GM18508 (cell line): ENCODE results near the gene CNPY4.

Experiments
- ATAC-seq: cut with Tn5 transposase; IDR thresholded peaks from one replicate; pipeline ENCODE4 v1.9.1; 2021; ENCODE audit warnings: moderate number of reproducible peaks; ENCODE audit not compliant: insufficient read depth, unreplicated experiment

CNPY4 gene, protein sequence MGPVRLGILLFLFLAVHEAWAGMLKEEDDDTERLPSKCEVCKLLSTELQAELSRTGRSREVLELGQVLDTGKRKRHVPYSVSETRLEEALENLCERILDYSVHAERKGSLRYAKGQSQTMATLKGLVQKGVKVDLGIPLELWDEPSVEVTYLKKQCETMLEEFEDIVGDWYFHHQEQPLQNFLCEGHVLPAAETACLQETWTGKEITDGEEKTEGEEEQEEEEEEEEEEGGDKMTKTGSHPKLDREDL

GRCh38 chr7:100119072-100119969 is at the start of gene CNPY4, which contains the start of gene TAF6:
Gene CNPY4 (plus strand): TSS chr7:100119634. CDS start chr7:100119745, 111 bp downstream.
Gene TAF6 (minus strand): TSS chr7:100119358. CDS start chr7:100114209, 5,149 bp downstream.
- ATAC-seq, result peak; percentile 46

GRCh38 chr7:100069991-100070390 is 49.4 kb upstream of the CNPY4 start:
- no peak for ATAC-seq

DNA sequence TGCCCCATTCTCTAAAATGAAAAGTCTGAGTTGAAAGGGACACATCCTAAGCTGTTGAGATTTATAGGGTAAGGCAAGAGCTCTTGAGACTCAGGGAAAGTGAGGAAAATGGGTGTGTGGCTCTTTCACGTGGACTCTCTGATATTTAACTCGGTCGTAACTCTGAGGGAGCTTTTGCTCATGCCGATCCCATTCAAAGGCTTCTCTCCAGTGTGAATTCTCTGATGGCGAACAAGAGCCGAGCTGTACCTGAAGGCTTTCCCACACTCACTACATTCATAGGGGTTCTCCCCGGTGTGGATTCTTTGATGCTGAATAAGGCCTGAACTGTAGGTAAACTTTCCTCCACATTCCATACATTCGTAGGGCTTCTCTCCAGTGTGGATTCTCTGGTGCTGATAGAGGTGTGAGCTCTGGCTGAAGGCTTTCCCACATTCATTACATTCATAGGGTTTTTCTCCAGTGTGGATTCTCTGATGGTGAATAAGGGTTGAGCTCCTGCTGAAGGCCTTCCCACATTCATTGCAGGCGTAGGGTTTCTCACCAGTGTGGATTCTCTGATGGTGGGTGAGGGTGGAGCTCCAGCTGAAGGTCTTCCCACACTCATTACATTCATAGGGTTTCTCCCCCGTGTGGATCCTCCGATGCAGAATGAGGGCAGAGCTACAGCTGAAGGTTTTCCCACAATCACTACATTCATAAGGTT is 48.3 kb upstream of the CNPY4 start:
- ATAC-seq, result no peak

GRCh38 chr7:100072462-100072861 is 47.0 kb upstream of the CNPY4 start:
- no peak for ATAC-seq

GRCh38 chr7:100074841-100075240 is 44.6 kb upstream of the CNPY4 start:
- no peak for ATAC-seq

- ATAC-seq, result no peak
These were observed 44.0 kb upstream of the CNPY4 start for GRCh38 chr7:100075418-100075817.

DNA sequence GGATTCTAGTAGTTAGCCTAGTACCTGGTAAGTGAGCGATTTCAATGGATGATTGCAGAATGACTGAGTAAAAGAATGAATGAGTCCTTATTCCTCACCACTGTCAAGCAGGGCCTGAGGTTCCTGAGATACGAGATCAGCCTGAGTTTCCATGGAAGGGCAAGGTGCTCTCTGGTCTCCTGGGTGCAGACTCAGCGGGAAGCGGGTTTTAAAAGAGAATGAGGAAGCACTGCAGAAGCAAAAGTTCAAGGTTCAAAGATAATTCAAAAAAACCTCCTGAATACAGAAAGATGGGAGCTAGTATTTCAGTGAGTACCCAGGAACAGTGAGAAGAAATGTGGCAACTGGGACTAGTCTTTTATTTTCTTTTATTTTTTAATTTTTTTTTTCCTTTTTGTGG is 42.2 kb upstream of the CNPY4 start:
- ATAC-seq, result no peak

DNA sequence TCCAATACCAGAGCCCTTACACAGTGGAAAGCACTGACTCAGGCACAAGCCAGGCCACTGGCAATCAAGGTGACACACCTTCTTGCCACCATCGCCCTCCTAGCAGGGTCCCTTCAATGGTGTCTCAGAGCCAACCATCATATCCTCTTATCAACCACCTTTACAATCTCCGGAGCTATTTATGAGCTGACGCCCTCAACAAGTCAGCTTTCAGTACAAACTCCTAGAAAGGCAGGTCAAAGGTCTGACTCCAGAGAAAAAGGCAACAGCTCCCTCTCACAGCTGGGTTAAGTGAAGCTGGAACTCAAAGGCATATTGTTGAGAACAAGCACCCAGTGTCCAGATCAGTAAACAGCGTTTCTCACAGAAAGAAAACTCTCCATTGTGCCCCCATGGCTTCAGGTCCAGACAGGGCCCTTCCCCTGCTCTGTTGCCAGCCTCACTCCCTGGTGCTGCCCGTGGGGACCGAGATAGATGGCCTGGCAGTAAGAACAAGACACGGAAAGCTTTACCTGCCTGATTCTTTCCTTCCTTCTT is 40.3 kb upstream of the CNPY4 start:
- ATAC-seq, result no peak

DNA sequence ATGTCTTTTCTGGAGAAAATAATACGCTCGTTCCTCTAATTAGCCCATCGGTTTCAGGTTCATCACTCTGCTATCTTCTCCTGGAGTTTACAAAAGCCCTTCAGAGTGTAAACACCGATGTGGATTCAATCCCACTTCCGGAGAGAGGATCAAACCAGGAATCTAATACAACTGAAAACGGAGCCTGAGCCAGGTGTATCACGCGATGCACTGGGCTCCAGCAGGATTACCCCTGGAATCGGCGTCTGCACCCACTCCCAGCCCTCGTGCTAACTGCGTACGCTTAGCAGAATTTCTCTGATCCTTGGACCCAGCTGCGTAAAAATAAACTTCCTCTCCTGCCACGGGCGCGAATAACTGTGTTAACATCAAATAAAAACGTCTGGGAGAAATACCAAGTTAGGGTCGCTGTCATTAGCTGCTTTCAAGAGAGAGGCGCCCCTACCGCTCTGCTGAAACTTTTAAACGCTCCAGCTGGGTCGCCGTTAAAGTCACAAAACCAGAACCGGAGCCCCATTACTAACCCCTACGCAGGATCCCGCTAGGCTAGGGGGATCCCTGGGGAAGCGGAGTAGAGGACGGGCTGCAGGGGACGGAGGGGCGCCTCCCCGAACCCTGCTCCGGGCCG is 38.4 kb upstream of the CNPY4 start:
- no peak for ATAC-seq

- peak; percentile 71 for ATAC-seq
These were observed 37.8 kb upstream of the CNPY4 start, which contains the start of gene ZNF3 for GRCh38 chr7:100081535-100082102. Gene ZNF3 (minus strand): TSS chr7:100081723. CDS start chr7:100077357, 4,366 bp downstream.

GRCh38 chr7:100082978-100083377 is 36.5 kb upstream of the CNPY4 start:
- no peak for ATAC-seq

DNA sequence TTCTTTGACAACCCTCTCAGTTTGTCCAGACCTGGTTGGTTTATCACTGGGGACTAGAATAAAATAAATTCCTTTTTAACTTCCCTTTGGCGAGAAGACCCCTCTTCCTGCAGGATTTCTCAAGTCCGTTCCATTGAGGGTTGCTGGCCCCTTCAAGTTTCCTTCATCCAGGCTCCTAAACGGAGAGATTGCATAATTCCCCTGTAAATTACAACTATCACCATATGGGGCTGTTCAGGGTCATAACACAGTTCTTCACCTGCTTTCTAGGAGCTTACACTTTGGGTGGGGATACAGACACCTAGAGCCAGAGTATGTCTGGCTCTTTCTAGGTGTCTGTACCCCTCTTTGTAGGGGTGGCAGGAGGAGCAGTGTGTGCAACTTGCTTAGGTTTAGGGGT is 33.9 kb upstream of the CNPY4 start:
- ATAC-seq, result no peak

GRCh38 chr7:100087055-100087750 is 32.2 kb upstream of the CNPY4 start:
- no peak for ATAC-seq

DNA sequence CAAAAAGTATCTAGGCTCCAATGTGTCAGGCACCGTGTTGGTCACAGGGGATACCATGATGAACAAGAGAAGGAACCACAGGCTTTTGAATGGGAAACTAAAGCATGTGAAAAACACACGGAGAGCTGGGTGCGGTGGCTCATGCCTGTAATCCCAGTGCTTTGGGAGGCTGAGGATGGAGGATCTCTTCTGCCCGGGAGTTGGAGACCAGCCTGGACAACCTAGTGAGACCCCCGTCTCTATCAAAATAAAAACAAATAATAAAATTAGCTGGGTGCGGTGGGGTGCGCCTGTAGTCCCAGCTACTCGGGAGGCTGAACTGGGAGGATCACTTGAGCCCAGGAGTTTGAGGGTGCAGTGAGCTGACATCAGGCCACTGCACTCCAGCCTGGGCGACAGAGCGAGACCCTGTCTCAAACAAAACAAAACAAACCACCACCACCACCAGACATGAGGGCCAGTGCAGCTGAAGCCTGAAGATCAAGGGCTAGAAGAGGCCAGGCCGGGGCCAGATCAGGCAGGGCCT is 31.3 kb upstream of the CNPY4 start:
- no peak for ATAC-seq

- ATAC-seq, result no peak
These were observed 30.6 kb upstream of the CNPY4 start, which contains the start of gene COPS6 for GRCh38 chr7:100088621-100089457. Gene COPS6 (plus strand): TSS chr7:100088969. CDS start chr7:100088991, 22 bp downstream.

GRCh38 chr7:100089458-100090196 is 29.8 kb upstream of the CNPY4 start:
- ATAC-seq, result no peak
